RWPE2 (cell line): Measurements from ENCODE around the gene EMC7.

Experiments
- ATAC-seq: fragments of 200-7000 bp; cut with Tn5 transposase; 3 replicates; pipeline ENCODE4 v1.9.1; 2021; ENCODE audit warnings: low read depth
- DNase-seq: peaks from one replicate; pipeline ENCODE4 v3.0.0-alpha.2; 2020; ENCODE audit warnings: low spot score
- H3K27ac ChIP-seq: fragments of 450-650 bp; 2 replicates; pipeline ENCODE4 v1.5.1; 2017; ENCODE audit warnings: mild to moderate bottlenecking; ENCODE audit not compliant: poor library complexity, severe bottlenecking
- H3K27me3 ChIP-seq: fragments of 250-450 bp; sonication (Bioruptor Pico); 2 replicates; pipeline ENCODE4 v1.5.1; 2021; ENCODE audit warnings: mild to moderate bottlenecking, moderate library complexity; ENCODE audit not compliant: insufficient read depth, poor library complexity, severe bottlenecking
- H3K36me3 ChIP-seq: fragments of 250-450 bp; sonication (Bioruptor Pico); 2 replicates; pipeline ENCODE4 v1.5.1; 2020; ENCODE audit warnings: low read depth, mild to moderate bottlenecking, moderate library complexity
- H3K4me1 ChIP-seq: fragments of 250-450 bp; sonication (Bioruptor Pico); 2 replicates; pipeline ENCODE4 v1.5.1; 2021; ENCODE audit warnings: mild to moderate bottlenecking, moderate library complexity; ENCODE audit not compliant: insufficient read depth, poor library complexity, severe bottlenecking
- H3K4me3 ChIP-seq: fragments of 250-450 bp; sonication (Bioruptor Pico); 2 replicates; pipeline ENCODE4 v1.5.1; 2021; ENCODE audit warnings: mild to moderate bottlenecking, moderate library complexity; ENCODE audit not compliant: severe bottlenecking
- H3K9me3 ChIP-seq: fragments of 250-450 bp; sonication (Bioruptor Pico); 2 replicates; pipeline ENCODE4 v1.5.1; 2021; ENCODE audit warnings: mild to moderate bottlenecking, moderate library complexity; ENCODE audit not compliant: severe bottlenecking
- CTCF ChIP-seq: fragments of 450-650 bp; IDR thresholded peaks from one replicate; pipeline ENCODE4 v1.5.1; 2017; ENCODE audit warnings: mild to moderate bottlenecking, moderate library complexity; ENCODE audit not compliant: poor library complexity, severe bottlenecking

EMC7 gene

DNA sequence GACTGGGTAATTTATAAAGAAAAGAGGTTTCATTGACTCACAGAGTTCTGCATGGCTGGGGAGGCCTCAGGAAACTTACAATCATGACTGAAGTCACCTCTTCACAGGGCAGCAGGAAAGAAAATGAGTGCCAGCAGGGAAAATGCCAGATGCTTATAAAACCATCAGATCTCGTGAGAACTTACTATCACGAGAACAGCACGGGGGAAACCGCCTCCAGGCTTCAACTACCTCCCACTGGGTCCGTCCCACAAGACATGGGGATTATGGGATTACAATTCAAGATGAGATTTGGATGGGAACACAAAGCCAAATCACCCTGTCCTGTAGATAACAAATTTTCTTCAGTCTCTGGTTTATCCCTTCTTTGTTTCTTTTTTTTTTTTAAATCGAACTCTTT is 31.7 kb downstream of the EMC7 start:
- H3K27ac ChIP-seq = no peak overlapping the region
- H3K4me3 ChIP-seq = no peak overlapping the region
- H3K9me3 ChIP-seq = no peaks in the 10 kb centered on the region
- H3K27me3 ChIP-seq = no peaks in the 10 kb centered on the region
- peaks cover 2% of the 10 kb centered on the region for H3K4me1 ChIP-seq
- TF ChIP-seq CTCF = no peak
- ATAC-seq (no peak), DNase-seq (no peak)
- H3K36me3 ChIP-seq = no peaks in the 10 kb centered on the region

- Histone ChIP-seq H3K4me1 (peaks cover 2% of the 10 kb centered on the region), H3K4me3 (no peak overlapping the region), H3K36me3 (no peaks in the 10 kb centered on the region), H3K27ac (no peak overlapping the region), H3K27me3 (no peaks in the 10 kb centered on the region), H3K9me3 (no peaks in the 10 kb centered on the region)
- peak; percentile 63 for ATAC-seq
- TF ChIP-seq CTCF = no peak
- DNase-seq = no peak
These were observed 35.7 kb downstream of the EMC7 start for GRCh38 chr15:34065941-34066340.

GRCh38 chr15:34065261-34065660 is 36.4 kb downstream of the EMC7 start:
- Histone ChIP-seq H3K36me3 (no peaks in the 10 kb centered on the region), H3K4me1 (peaks cover 2% of the 10 kb centered on the region), H3K27ac (no peak overlapping the region), H3K9me3 (no peaks in the 10 kb centered on the region), H3K4me3 (no peak overlapping the region), H3K27me3 (no peaks in the 10 kb centered on the region)
- TF ChIP-seq CTCF = no peak
- DNase-seq (no peak), ATAC-seq (no peak)

- Histone ChIP-seq H3K4me3 (no peak overlapping the region), H3K27ac (no peak overlapping the region), H3K4me1 (peaks cover 2% of the 10 kb centered on the region), H3K9me3 (no peaks in the 10 kb centered on the region), H3K36me3 (no peaks in the 10 kb centered on the region), H3K27me3 (no peaks in the 10 kb centered on the region)
- no peak for TF ChIP-seq CTCF
- no peak for DNase-seq
- ATAC-seq = no peak
These were observed 37.2 kb downstream of the EMC7 start for GRCh38 chr15:34064438-34064837.

- Histone ChIP-seq H3K9me3 (no peaks in the 10 kb centered on the region), H3K27ac (no peak overlapping the region), H3K4me3 (no peak overlapping the region), H3K4me1 (no peaks in the 10 kb centered on the region), H3K27me3 (no peaks in the 10 kb centered on the region), H3K36me3 (no peaks in the 10 kb centered on the region)
- no peak for TF ChIP-seq CTCF
- no peak for DNase-seq
- no peak for ATAC-seq
These were observed 41.7 kb downstream of the EMC7 start for GRCh38 chr15:34059946-34060345.
